ENCODE data around the gene GREB1L. TPM values are rescaled to one million over a fixed set of nuclear protein-coding genes. Genes with fewer than 3 reads are reported as not detected.

Gene GREB1L
- total and polyA plus RNA-seq, 2 of the 13 experiments (the other 11 are each of a cell fraction or from before 2014, with no cell fraction given) = 0.17 to 0.66 TPM

- Histone ChIP-seq H4K20me1 (ENCODE audit: insufficient read depth, low read length) (no peaks in the 10 kb centered on the region), H3K9me3 (ENCODE audit: low read length) (no peaks in the 10 kb centered on the region), H3K27ac (ENCODE audit: extremely low read length, insufficient read depth, low read length) (no peak overlapping the region), H3K36me3 (replicated peaks in 1 of 2; ENCODE audit: control insufficient read depth in 1 of 2, insufficient read depth in 2 of 2, low read length in 2 of 2) (no peaks in the 10 kb centered on the region), H3K79me2 (ENCODE audit: insufficient read depth, low read length) (no peaks in the 10 kb centered on the region), H3K4me3 (replicated peaks in 1 of 3; ENCODE audit: insufficient read depth in 1 of 3, low read depth in 2 of 3, low read length in 3 of 3) (no peak overlapping the region), H3K9ac (ENCODE audit: insufficient read depth, low read depth, low read length) (no peak overlapping the region), H3K4me1 (ENCODE audit: insufficient read depth, low read length) (peaks cover 10% of the 10 kb centered on the region), H2AFZ (ENCODE audit: low read length) (no peak overlapping the region), H3K4me2 (ENCODE audit: low read depth, low read length) (no peak overlapping the region), H3K27me3 (ENCODE audit: control insufficient read depth in 1 of 2, insufficient read depth in 2 of 2, low read length in 2 of 2) (no peaks in the 10 kb centered on the region)
- intact Hi-C loops (cut with micrococcal nuclease; ENCODE audit: unreplicated experiment) = no loop called here
- BruUV-seq (replicated peaks) = no TSS peak
- ATAC-seq (no peak), DNase-seq (ENCODE audit: low spot score) (no peak), FAIRE-seq (no peak)
- in situ Hi-C loops (cut with HindIII; ENCODE audit: extremely low pct_ligation_motif_present, low pct_unique_long_range_greater_than_20kb) = no loop called here
- 52% methylated on average over 2 of the region's 2 CpGs for WGBS (ENCODE audit: low lambda C conversion rate)
- TF ChIP-seq HNRNPL (IDR thresholded peaks at IDR 0.05; ENCODE audit: low read depth, low read length) = no peak
- ChIA-PET POLR2A (no interaction called here), CTCF (ENCODE audit: low intra/inter-chr PET ratio, low total read pairs) (no interaction called here)
Measured at GRCh38 chr18:21474621-21475020, 232.6 kb downstream of the GREB1L start.

DNA sequence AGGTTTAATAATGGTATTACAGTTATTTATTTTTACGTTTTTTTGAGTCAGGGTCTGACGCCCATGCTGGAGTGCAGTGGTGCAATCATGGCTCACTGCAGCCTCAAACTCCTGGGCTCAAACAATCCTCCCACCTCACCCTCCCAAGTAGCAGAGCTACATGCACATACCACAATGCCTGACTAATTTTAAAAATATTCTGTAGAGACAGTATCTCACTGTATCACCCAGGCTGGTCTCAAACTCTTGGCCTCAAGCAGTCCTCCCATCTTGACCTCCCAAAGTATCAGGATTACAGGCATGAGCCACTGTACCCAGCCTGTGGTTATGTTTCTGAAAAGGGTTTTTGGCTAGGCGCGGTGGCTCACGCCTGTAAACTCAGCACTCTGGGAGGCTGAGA, 237.7 kb downstream of the GREB1L start:
- Histone ChIP-seq H3K4me2 (ENCODE audit: low read depth, low read length) (no peak overlapping the region), H3K9me3 (ENCODE audit: low read length) (no peaks in the 10 kb centered on the region), H3K9ac (ENCODE audit: insufficient read depth, low read depth, low read length) (no peak overlapping the region), H3K4me1 (ENCODE audit: insufficient read depth, low read length) (0 out of 2 replicates have a peak, but pooled peaks cover 7% of the 10 kb centered on the region), H2AFZ (ENCODE audit: low read length) (no peak overlapping the region), H3K27ac (ENCODE audit: extremely low read length, insufficient read depth, low read length) (no peak overlapping the region), H3K79me2 (ENCODE audit: insufficient read depth, low read length) (no peaks in the 10 kb centered on the region), H3K36me3 (replicated peaks in 1 of 2; ENCODE audit: control insufficient read depth in 1 of 2, insufficient read depth in 2 of 2, low read length in 2 of 2) (no peaks in the 10 kb centered on the region), H3K27me3 (ENCODE audit: control insufficient read depth in 1 of 2, insufficient read depth in 2 of 2, low read length in 2 of 2) (no peaks in the 10 kb centered on the region), H4K20me1 (ENCODE audit: insufficient read depth, low read length) (no peaks in the 10 kb centered on the region), H3K4me3 (replicated peaks in 1 of 3; ENCODE audit: insufficient read depth in 1 of 3, low read depth in 2 of 3, low read length in 3 of 3) (no peak overlapping the region)
- DNase-seq (ENCODE audit: low spot score) (no peak), FAIRE-seq (no peak), ATAC-seq (no peak)
- intact Hi-C loops (cut with micrococcal nuclease; ENCODE audit: unreplicated experiment) = no loop called here
- TF ChIP-seq JUND (CRISPR knock-in tag; IDR thresholded peaks at IDR 0.05) (no peak), CBX5 (CRISPR knock-in tag; IDR thresholded peaks at IDR 0.05; ENCODE audit: borderline replicate concordance) (no peak), CENPX (CRISPR knock-in tag; IDR thresholded peaks at IDR 0.05) (no peak), BRF2 (CRISPR knock-in tag; IDR thresholded peaks at IDR 0.05) (no peak), MED13 (CRISPR knock-in tag; IDR thresholded peaks at IDR 0.05) (no peak), FOXC1 (CRISPR knock-in tag; IDR thresholded peaks at IDR 0.05; ENCODE audit: borderline replicate concordance) (no peak), SATB2 (CRISPR knock-in tag; IDR thresholded peaks at IDR 0.05) (no peak), TAF1 (CRISPR knock-in tag; IDR thresholded peaks at IDR 0.05) (no peak), SSRP1 (CRISPR knock-in tag; IDR thresholded peaks at IDR 0.05) (no peak), MEF2D (CRISPR knock-in tag; IDR thresholded peaks at IDR 0.05) (no peak), TBX2 (CRISPR knock-in tag; IDR thresholded peaks at IDR 0.05; ENCODE audit: borderline replicate concordance) (no peak), KLF6 (CRISPR knock-in tag; IDR thresholded peaks at IDR 0.05) (no peak), ZNF441 (CRISPR knock-in tag; IDR thresholded peaks at IDR 0.05; ENCODE audit: borderline replicate concordance) (no peak), CC2D1A (CRISPR knock-in tag; IDR thresholded peaks at IDR 0.05) (no peak), ZNF746 (CRISPR knock-in tag; IDR thresholded peaks at IDR 0.05) (no peak)
- TF ChIP-seq, protein P1, sequence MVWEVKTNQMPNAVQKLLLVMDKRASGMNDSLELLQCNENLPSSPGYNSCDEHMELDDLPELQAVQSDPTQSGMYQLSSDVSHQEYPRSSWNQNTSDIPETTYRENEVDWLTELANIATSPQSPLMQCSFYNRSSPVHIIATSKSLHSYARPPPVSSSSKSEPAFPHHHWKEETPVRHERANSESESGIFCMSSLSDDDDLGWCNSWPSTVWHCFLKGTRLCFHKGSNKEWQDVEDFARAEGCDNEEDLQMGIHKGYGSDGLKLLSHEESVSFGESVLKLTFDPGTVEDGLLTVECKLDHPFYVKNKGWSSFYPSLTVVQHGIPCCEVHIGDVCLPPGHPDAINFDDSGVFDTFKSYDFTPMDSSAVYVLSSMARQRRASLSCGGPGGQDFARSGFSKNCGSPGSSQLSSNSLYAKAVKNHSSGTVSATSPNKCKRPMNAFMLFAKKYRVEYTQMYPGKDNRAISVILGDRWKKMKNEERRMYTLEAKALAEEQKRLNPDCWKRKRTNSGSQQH (CRISPR knock-in tag; IDR thresholded peaks at IDR 0.05; ENCODE audit: low read depth) = no peak
- CTCF ChIA-PET (ENCODE audit: low intra/inter-chr PET ratio, low total read pairs) = no interaction called here
- in situ Hi-C loops (cut with HindIII; ENCODE audit: extremely low pct_ligation_motif_present, low pct_unique_long_range_greater_than_20kb) = no loop called here
- no TSS peak for BruUV-seq (replicated peaks)
- POLR2A ChIA-PET = no interaction called here
- WGBS (ENCODE audit: low lambda C conversion rate) = 72% methylated on average over 5 of the region's 5 CpGs

Measured in HepG2 (cell line).